ENCODE data around the gene MORN4. TPM values are rescaled to one million over a fixed set of nuclear protein-coding genes. Genes with fewer than 3 reads are reported as not detected.

The MORN4 gene
- total and polyA plus RNA-seq, 2 donors (not counting 3 experiments of a cell fraction or from before 2014, with no cell fraction given): 12.2 to 13.9 TPM

DNA sequence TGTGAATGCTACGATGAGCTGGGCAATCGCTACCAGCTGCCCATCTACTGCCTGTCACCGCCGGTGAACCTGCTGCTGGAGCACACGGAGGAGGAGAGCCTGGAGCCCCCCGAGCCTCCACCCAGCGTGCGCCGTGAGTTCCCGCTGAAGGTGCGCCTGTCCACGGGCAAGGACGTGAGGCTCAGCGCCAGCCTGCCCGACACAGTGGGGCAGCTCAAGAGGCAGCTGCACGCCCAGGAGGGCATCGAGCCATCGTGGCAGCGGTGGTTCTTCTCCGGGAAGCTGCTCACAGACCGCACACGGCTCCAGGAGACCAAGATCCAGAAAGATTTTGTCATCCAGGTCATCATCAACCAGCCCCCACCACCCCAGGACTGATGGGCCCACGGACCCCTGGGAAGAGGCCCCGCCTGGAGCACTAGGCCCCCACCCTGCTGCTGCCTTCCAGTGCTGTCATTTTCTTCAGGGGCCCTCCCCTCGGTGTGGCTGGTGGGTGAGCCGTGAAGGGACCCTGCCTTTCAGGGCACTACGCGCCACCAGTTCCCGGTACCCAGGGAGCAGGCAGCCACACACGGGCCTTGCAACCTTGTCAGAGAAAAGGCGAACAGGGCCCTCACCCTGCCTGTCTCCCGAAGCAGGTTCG, 63.0 kb downstream of the MORN4 start:
- Histone ChIP-seq H3K4me1 (ENCODE audit: control insufficient read depth, extremely low read depth, insufficient read depth, low read length) (peaks cover 12% of the 10 kb centered on the region), H3K9me3 (replicated peaks; ENCODE audit: control insufficient read depth, insufficient read depth, low read length) (no peaks in the 10 kb centered on the region), H3K27ac (ENCODE audit: insufficient read depth, low read depth, low read length) (no peak overlapping the region), H2AFZ (ENCODE audit: low read depth, low read length) (no peak overlapping the region), H3K27me3 (ENCODE audit: control insufficient read depth in 2 of 2, insufficient read depth in 2 of 2, low read length in 2 of 2) (no peaks in the 10 kb centered on the region), H3K4me2 (ENCODE audit: insufficient read depth, low read length) (no peak overlapping the region), H3K9me1 (replicated peaks; ENCODE audit: control insufficient read depth, extremely low read depth, insufficient read depth, low read length) (no peaks in the 10 kb centered on the region), H3K9ac (replicated peaks; ENCODE audit: extremely low read depth, insufficient read depth, low read length) (no peak overlapping the region), H4K20me1 (replicated peaks; ENCODE audit: control insufficient read depth, extremely low read depth, insufficient read depth, low read length) (no peaks in the 10 kb centered on the region), H3K36me3 (ENCODE audit: control insufficient read depth in 2 of 2, extremely low read depth in 1 of 2, insufficient read depth in 2 of 2, low read length in 2 of 2) (peaks cover 3 to 37% of the 10 kb centered on the region in 2 experiments), H3K79me2 (ENCODE audit: control insufficient read depth, insufficient read depth, low read length) (no peaks in the 10 kb centered on the region), H3K4me3 (replicated peaks in 1 of 3; ENCODE audit: insufficient read depth in 1 of 3, low read depth in 1 of 3, low read length in 3 of 3) (no peak overlapping the region)
- DNase-seq (ENCODE audit: low read depth, low spot score): no peak
- ChIA-PET POLR2A (no interaction called here), CTCF (interaction anchor here (1.0 to 8.2 kb wide), 7 partner anchors 17 to 106 kb away, joined by 3 to 304 read pairs (median 5); partner anchors contain the start of gene UBTD1)
- FAIRE-seq: no peak
- no peak for TF ChIP-seq POLR2AphosphoS5 (IDR thresholded peaks at IDR 0.05; ENCODE audit: insufficient read depth, low read depth, low read length)
- TF ChIP-seq JUN (IDR thresholded peaks at IDR 0.05; ENCODE audit: borderline replicate concordance, insufficient read depth, insufficient read length, low read depth): no peak
- TF ChIP-seq MYC (IDR thresholded peaks at IDR 0.05; ENCODE audit: low read depth, low read length): no peak
- no peak for TF ChIP-seq FOS (IDR thresholded peaks at IDR 0.05; ENCODE audit: borderline replicate concordance, insufficient read depth, low read length)
- TF ChIP-seq, protein P1, sequence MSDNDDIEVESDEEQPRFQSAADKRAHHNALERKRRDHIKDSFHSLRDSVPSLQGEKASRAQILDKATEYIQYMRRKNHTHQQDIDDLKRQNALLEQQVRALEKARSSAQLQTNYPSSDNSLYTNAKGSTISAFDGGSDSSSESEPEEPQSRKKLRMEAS (IDR thresholded peaks at IDR 0.05; ENCODE audit: insufficient read depth, insufficient read length): no peak
- TF ChIP-seq EZH2 (IDR thresholded peaks at IDR 0.05; ENCODE audit: borderline replicate concordance, low read depth, low read length, severe bottlenecking): no peak
- no peak for TF ChIP-seq POLR2A (IDR thresholded peaks at IDR 0.05; ENCODE audit: low read depth, low read length)
- TF ChIP-seq, protein P2, sequence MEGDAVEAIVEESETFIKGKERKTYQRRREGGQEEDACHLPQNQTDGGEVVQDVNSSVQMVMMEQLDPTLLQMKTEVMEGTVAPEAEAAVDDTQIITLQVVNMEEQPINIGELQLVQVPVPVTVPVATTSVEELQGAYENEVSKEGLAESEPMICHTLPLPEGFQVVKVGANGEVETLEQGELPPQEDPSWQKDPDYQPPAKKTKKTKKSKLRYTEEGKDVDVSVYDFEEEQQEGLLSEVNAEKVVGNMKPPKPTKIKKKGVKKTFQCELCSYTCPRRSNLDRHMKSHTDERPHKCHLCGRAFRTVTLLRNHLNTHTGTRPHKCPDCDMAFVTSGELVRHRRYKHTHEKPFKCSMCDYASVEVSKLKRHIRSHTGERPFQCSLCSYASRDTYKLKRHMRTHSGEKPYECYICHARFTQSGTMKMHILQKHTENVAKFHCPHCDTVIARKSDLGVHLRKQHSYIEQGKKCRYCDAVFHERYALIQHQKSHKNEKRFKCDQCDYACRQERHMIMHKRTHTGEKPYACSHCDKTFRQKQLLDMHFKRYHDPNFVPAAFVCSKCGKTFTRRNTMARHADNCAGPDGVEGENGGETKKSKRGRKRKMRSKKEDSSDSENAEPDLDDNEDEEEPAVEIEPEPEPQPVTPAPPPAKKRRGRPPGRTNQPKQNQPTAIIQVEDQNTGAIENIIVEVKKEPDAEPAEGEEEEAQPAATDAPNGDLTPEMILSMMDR (IDR thresholded peaks at IDR 0.05; ENCODE audit: extremely low read depth in 1 of 2, insufficient read depth in 1 of 2, low read depth in 1 of 2, low read length in 2 of 2): no peak
- no peak for TF ChIP-seq GATA2 (IDR thresholded peaks at IDR 0.05; ENCODE audit: insufficient read depth, insufficient read length, low read depth, low read length)
- BruUV-seq (replicated peaks): no TSS peak
- intact Hi-C loops (cut with micrococcal nuclease): no loop called here
- dilution Hi-C loops (cut with MboI; ENCODE audit: extremely low pct_ligation_motif_present, low sequenced_read_pairs): no loop called here

Measured in endothelial cell of umbilical vein (primary cell).